GM21737 (cell line): ENCODE data around the gene ACTR5.
"Not testable (repeated sequence)": the region's sequence is repeated elsewhere in the genome, so short reads cannot be mapped to it uniquely, and the experiment has no call there.

Source experiments
- ATAC-seq: cut with Tn5 transposase; IDR thresholded peaks from one replicate; pipeline ENCODE4 v1.9.1; 2021; ENCODE audit warnings: mild to moderate bottlenecking, moderate library complexity; ENCODE audit not compliant: unreplicated experiment

ACTR5 gene

GRCh38 chr20:38804682-38805501 lies 56.6 kb downstream of the ACTR5 start:
- peak; percentile 47 for ATAC-seq

- peak; percentile 36 for ATAC-seq
Measured at GRCh38 chr20:38805502-38805957, 57.3 kb downstream of the ACTR5 start, which contains the start of gene PPP1R16B. Gene PPP1R16B (plus strand): TSS chr20:38805697. CDS start chr20:38835926, 30,229 bp downstream.

GRCh38 chr20:38805958-38806854 lies 57.9 kb downstream of the ACTR5 start:
- ATAC-seq, result no peak

GRCh38 chr20:38806855-38807655 lies 58.8 kb downstream of the ACTR5 start:
- no peak for ATAC-seq

DNA sequence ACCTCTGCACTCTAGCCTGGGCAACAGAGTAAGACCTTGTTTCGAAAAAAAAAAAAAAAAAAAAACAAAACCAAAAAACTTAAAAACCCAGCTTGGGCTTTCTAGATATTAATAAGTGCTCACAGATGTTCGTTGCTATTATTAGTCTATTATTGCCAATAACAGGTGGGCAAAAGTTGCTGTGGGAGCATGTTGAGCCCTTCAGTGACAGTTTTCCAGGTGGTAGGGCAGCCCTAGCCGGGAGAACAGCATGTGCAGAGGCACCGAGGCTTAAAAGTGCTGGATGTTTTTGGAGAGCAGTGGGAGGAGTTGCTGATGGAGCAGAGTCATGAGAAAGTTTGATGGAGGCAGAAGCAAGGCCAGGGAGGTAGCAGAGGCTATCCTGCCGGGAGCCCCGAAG lies 61.7 kb downstream of the ACTR5 start:
- ATAC-seq, result no peak

DNA sequence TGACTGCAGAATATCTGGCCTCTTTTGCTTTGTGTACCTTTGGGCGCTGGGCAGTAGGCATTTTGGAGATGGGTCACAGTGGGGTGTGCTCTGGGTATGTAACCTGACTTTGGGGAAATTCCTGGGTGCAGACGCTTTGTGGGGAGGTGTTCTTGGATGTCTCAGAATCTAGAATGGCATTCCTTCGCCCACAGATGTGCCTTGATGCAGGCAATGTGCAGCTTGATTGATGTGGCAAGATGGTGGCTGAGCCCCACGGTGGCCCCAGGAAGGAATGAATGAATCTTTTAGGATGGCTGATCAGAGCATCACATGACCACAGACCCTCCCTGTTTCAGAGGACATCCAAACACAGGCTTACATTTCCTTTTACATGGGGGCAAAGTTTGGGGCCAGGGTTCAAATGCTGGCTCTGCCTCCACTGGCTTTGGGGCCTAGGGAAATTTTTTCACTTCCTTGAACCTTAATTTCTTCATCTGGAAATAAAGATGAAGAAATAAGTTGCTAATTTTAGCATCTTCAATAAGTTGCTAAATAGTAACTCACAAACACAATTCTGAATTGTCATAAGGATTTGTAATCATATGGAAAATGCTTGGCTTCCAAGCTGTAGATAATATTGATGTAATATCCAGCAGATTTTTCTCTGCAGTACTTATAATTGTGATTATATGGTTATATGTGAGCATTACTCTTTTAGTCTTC lies 62.8 kb downstream of the ACTR5 start:
- no peak for ATAC-seq

GRCh38 chr20:38811769-38812168 lies 63.5 kb downstream of the ACTR5 start:
- no peak for ATAC-seq

DNA sequence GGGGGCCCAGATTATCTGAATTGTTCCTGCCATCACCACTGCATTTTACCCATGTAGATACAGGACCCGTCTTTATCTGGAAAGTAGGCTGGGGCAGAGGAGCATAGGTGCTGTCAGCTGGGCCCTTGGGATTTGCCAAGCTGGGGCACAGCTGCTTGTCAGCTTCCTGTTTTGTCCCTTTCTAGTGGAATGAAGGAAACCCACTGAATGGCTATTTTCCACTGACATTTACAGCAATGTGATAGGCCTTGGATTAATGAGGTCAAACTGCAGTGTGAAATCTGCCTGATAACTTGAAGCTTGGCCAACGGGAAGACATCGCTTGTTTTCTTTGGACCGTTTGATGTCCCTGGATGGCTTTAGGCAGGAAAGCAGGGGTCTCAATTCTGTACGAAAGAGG lies 63.9 kb downstream of the ACTR5 start:
- no peak for ATAC-seq

- no peak for ATAC-seq
Measured at GRCh38 chr20:38812709-38813573, 64.7 kb downstream of the ACTR5 start.

GRCh38 chr20:38813574-38813962 lies 65.3 kb downstream of the ACTR5 start:
- ATAC-seq, result not testable (repeated sequence)

GRCh38 chr20:38815446-38815845 lies 67.2 kb downstream of the ACTR5 start:
- ATAC-seq, result no peak

DNA sequence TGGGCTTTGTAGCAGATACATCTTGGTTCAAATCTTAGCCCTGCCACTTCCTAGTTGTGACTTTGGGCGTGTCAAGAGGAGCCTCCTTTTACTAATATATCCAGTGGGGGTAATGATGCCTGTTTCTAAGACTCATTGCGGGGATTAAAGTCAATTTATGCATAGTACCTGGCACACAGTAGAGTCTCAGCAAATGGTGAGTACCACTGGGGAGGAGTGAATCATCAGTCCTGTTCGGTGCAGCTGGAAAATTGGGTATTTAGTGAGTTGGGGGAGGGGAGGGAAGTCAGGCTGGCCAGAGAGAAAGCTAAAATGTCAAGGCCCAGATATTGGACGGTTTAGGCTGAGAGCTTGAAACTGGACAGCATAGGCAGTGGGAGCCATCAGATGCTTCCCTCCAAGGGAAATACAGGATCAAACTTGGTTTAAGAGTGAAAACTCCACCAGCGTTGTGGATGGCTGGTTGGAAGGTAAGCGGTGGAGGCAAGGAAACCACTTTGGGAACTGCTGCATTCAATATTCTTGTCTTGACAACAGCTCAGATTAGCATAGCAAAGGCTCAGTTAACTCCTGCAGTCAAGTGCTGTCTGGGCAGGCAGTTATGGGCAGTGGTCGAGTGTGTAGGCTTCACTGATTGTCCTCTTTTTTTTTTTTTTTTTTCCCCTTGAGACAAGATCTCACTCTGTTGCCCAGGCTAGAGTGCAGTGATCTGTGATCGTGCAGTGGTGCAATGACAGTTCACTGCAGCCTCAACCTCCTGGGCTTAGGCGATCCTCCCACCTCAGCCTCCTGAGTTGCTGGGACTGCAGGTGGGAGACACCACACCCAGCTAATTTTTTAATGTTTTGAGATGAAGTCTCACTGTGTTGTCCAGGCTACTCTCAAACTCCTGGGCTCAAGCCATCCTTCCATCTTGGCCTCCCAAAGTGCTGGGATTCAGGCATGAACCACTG lies 70.1 kb downstream of the ACTR5 start:
- ATAC-seq, result no peak
